Fibroblast of skin of back (primary cell): ENCODE measurements around the gene PARG.
"Not testable (repeated sequence)": the region's sequence is repeated elsewhere in the genome, so short reads cannot be mapped to it uniquely, and the experiment has no call there.

Source experiments
- DNase-seq: peaks from one replicate; pipeline ENCODE4 v3.0.0-alpha.2; 2013

The PARG gene

DNA sequence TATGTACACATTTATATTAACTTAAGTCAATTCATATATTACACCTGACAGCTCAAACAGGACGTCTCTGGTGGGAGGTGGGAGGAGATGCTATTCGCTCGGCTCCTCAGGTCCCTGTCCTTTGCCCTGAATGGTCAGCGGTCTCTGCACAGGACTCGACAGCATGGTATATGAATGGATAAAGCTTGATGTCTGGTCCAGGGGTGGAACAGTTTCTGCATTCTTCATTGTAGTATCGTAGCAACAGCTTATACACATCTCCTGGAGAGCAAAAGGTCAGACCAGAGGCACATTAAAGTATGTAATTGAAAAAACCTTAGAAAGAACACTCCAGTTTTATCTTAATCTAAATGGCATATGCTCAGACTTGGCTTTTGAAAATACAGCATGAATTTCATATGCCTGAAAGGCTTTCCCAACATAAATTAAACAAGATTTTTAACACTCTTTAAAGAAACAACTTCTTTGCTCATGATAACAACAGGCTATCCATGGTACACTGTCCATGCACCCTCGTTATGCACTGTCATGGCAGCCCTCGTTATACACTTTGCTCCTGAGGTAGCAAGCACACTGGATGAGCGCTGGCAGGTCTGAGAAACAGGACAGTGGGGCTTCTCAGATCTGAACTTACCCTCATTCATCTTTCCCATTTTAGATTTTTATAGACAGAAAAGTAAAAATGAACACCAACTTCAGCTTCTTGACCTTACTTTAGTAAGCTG, 122.4 kb downstream of the PARG start:
- no peak for DNase-seq

DNA sequence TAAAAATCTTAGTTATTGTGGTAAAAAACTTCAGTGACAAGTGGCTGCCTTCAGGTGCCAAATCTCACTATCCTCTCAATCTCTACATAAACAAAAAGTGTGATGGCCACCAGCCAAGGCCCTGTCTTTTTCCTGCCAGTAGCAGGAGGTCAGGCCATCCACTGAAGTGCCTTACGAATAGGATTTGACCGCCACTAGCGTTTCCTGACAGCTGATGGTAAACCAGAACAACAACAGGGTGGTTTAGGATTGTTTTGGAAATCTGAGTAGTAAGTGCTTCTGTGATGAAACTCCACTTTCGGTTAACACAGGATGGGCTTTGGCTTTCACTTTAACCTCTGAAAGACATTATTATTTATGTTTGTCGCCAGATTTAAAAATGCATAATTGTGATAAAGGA, 124.0 kb downstream of the PARG start:
- DNase-seq = no peak

DNA sequence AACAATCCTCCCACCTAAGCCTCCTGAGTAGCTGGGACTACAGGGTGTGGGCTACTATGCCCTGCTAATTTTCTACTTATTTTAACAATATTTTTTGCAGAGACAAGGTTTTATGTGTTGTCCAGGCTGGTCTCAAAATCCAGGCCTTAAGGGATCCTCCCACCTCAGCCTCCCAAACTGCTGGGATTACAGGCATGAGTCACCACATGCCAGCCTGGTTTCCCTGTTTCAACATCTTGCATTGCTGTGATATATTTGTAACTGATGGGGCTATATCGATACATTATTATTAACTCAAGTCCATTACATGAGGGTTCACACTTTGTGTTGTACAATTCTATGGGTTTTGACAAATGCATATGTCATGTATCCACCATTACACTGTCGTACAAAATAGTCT, 137.8 kb downstream of the PARG start:
- DNase-seq = no peak

- no peak for DNase-seq
Measured at GRCh38 chr10:49798275-49798674, 143.6 kb downstream of the PARG start.

- no peak for DNase-seq
Measured at GRCh38 chr10:49791100-49791499, 150.7 kb downstream of the PARG start.

- DNase-seq = no peak
Measured at GRCh38 chr10:49784681-49785080, 157.1 kb downstream of the PARG start.

DNA sequence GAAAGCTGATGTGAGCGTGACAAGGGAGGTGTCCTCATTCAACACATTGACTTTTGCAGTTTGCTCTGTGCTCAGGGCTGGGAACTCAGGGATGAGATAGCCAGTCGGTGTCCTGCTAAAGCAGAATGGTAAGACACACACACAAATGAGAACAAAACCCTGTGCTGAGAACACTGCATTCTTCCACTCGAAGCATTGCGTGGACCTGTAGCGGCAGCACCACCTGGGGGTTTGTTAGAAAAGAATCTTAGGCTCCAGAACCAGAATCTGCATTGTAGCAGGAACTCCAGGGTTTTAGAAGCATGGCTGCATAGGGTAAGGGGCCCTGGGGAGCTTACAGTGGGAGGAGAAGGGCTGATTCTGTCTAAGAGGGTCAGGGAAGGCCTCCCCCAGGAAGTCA, 158.2 kb downstream of the PARG start:
- DNase-seq = no peak

GRCh38 chr10:49781247-49781646, 160.6 kb downstream of the PARG start:
- DNase-seq = peak; percentile 72

DNA sequence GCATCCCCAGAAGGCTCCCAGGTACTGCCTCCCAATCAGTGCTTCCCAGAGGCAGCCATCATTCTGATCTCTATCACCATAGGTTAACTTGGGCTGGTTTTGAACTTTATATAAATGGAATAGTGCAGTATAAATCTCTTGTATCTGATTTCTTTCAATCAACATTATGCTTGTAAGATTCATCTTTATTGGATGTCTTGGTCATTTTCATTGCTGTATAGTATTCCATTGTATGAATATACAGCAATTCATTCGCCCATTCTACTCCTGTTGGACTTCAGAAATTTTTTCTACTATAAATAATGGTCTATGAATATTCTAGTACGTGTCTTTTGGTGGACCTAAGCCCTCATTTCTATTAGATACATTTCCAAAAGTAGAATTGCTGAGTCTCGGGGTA, 163.6 kb downstream of the PARG start:
- DNase-seq = no peak

- DNase-seq = no peak
Measured at GRCh38 chr10:49776851-49777250, 165.0 kb downstream of the PARG start.

DNA sequence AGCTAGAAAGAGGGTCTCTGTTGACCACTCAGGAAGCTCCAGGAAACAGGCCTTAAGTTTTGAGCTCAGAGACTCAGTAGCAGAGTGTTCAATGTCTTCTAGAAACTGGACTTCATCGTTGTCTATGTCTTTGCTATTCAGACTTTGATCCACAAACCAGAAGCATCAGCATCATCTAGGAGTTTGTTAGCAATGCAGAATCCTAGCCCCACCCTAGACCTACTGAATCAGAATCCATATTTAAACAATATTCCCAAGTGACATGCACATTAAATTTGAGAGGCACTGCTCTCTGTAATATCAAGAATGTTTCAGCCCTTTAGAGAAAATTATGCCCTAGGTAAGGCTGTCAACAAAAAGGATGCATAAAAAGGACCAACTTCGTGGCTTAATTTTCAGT, 166.8 kb downstream of the PARG start:
- no peak for DNase-seq

DNA sequence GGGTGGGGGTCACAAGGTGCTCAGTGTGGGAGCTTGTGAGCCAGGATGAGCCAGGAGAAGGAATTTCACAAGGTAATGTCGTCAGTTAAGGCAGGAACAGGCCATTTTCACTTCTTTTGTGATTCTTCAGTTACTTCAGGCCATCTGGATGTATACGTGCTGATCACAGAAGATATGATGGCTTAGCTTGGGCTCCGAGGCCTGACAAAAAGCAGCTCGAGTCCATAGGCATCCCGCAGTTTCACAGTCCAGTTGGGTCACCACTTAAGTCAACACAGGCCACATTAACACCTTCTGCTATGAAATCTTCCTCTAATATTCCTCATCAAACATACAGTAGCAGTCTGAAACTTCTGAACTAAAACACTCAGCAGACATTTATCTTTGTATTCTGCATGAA, 168.9 kb downstream of the PARG start:
- not testable (repeated sequence) for DNase-seq

- not testable (repeated sequence) for DNase-seq
Measured at GRCh38 chr10:49771046-49771445, 170.8 kb downstream of the PARG start.

DNA sequence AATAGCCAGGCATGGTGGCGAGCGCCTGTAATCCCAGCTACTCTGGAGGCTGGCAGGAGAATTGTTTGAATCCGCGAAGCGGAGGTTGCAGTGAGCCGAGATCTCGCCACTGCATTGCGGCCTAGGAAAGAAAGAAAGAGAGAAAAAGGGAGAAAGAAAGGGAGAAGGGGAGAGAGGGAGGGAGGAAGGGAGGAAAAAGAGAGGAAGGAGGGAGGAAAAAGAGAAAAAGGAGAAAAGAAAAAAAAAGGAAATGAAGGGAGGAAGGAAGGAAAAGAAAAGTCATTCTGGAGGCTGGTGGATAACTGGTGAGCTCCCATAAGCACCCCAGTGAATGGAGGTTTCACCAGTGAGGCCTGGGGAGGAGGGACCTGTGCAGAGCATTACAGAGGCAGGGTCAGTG, 172.1 kb downstream of the PARG start:
- DNase-seq = no peak

DNA sequence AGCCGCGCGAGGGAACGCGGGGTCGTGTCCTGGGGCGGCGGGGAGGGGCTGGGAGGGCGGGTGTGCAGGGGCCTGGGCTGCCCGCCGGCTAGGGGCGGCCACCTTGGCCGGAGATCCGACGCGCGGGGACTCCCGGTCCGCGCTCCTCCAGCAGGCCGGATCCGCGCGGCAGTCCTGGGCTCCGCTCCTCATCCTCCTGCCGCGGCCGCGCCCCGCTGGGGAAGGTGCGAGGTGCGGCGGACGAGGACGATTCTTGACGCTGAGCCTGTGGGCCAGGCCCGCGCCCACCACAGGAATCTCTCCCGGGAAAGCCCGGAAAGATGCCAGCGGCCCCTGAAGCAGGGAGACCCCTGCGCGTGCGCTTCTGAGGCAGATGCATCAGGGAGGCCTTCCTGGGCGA, 173.1 kb downstream of the PARG start:
- DNase-seq = no peak

DNA sequence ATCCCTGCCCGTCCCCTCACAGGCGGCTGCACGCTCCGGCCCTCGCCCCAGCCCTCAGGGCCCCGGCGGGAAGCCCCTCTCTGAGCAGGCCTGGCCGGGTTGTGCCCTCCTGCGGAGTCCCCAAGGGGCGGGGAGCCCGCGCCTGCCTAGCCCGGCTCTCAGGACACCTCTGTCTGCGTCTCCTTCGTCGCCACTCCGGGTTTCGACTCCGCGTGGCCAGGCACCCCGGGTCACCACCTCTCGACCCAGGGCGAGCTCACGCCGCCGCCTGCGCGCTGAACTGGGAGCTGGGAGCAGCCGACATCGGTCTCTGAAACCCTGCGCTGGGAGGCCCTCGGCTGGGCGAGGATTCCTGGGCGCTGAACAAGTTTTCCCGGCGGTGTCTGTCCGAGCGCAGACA, 173.5 kb downstream of the PARG start:
- DNase-seq = no peak
